ENCODE measurements around the gene HNRNPF.

GRCh38 chr10:43384252-43385221 lies 24.4 kb downstream of the HNRNPF start:
- TF ChIP-seq, protein P1, sequence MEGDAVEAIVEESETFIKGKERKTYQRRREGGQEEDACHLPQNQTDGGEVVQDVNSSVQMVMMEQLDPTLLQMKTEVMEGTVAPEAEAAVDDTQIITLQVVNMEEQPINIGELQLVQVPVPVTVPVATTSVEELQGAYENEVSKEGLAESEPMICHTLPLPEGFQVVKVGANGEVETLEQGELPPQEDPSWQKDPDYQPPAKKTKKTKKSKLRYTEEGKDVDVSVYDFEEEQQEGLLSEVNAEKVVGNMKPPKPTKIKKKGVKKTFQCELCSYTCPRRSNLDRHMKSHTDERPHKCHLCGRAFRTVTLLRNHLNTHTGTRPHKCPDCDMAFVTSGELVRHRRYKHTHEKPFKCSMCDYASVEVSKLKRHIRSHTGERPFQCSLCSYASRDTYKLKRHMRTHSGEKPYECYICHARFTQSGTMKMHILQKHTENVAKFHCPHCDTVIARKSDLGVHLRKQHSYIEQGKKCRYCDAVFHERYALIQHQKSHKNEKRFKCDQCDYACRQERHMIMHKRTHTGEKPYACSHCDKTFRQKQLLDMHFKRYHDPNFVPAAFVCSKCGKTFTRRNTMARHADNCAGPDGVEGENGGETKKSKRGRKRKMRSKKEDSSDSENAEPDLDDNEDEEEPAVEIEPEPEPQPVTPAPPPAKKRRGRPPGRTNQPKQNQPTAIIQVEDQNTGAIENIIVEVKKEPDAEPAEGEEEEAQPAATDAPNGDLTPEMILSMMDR (IDR thresholded peaks at IDR 0.05) = no peak
- peak; percentile 21 for TF ChIP-seq POLR2A (IDR thresholded peaks at IDR 0.05)
